Right lobe of liver (tissue), 4 donors: ENCODE data around the gene CBX8.

Experiments
- POLR2A ChIP-seq: fragments of 450-650 bp; IDR thresholded peaks from one replicate; pipeline ENCODE4 v1.6.1; 2017; ENCODE audit warnings: antibody characterized with exemption, mild to moderate bottlenecking
- TF ChIP-seq, protein P1 (sequence below), 4 donors: fragments of 200-600 bp in 3 of 4; fragments of 450-650 bp in 1 of 4; IDR thresholded peaks; one replicate each; pipeline versions ENCODE4 v1.5.1 to v1.8.0; 2016 to 2022; ENCODE audit warnings: antibody characterized with exemption in 4 of 4, mild to moderate bottlenecking in 2 of 4
- donor health status: DM: no; HTN: no; CAD: no.
- donor health status: DM: no; HTN: no; CAD: no.
- donor health status: DM: no; HTN: yes; CAD: no.

DNA sequence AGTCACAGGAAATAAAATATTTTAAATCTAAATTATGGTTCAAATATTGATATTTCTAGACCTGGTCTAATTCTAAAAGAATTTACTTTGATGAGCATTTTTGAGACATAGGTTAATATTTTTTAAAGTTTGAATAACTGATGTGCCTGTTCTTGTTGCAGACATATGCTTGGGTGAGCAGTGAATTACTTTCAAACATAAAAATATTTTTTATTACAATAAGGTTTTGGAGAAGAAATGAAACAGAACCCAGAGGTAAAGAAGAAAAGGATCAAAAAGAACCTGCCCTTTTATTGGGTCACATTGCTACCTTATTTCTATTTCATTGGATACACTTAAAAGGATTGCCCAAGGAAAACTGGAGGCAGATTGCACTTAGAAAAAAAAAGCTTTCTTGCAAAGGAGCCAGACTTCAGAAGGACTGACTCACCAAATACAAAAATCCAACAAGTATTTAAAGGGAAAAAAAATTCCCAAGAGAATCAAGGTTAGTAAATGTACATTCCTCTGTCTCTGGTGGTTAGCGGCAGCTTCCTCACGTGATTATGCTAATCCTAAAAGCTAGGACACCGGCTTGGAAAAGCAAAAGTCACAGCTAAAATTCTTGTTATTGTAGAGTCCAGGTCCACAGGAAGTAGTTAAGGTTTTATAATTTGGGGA lies 47.6 kb downstream of the CBX8 start:
- TF ChIP-seq, protein P1, sequence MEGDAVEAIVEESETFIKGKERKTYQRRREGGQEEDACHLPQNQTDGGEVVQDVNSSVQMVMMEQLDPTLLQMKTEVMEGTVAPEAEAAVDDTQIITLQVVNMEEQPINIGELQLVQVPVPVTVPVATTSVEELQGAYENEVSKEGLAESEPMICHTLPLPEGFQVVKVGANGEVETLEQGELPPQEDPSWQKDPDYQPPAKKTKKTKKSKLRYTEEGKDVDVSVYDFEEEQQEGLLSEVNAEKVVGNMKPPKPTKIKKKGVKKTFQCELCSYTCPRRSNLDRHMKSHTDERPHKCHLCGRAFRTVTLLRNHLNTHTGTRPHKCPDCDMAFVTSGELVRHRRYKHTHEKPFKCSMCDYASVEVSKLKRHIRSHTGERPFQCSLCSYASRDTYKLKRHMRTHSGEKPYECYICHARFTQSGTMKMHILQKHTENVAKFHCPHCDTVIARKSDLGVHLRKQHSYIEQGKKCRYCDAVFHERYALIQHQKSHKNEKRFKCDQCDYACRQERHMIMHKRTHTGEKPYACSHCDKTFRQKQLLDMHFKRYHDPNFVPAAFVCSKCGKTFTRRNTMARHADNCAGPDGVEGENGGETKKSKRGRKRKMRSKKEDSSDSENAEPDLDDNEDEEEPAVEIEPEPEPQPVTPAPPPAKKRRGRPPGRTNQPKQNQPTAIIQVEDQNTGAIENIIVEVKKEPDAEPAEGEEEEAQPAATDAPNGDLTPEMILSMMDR (IDR thresholded peaks at IDR 0.05): no peak
- TF ChIP-seq POLR2A: no peak
